Caki2 (cell line): ENCODE measurements around the gene ASB17. TPM values are rescaled to one million over a fixed set of nuclear protein-coding genes. Genes with fewer than 3 reads are reported as not detected.
"Not testable (repeated sequence)": the region's sequence is repeated elsewhere in the genome, so short reads cannot be mapped to it uniquely, and the experiment has no call there.

Experiments used
- DNase-seq: peaks from one replicate; pipeline ENCODE4 v3.0.0-alpha.2; 2015; ENCODE audit warnings: low read depth
- in situ Hi-C: cut with HindIII; loops from 2 replicates; pipeline ENCODE4 v1.10.0; 2016; ENCODE audit warnings: low sequenced_read_pairs, low pct_unique_long_range_greater_than_20kb, mixed read lengths
- total RNA-seq: library from RNA; depleted of rRNA; stranded (reverse); fragments of >200 nt; shearing (Covaris generic); gene quantifications from 2 replicates; pipeline ENCODE4 v1.2.3, GENCODE V29; 2014; ENCODE audit warnings: low replicate concordance; rRNA removed

Gene ASB17
- total RNA-seq: not detected in 2 replicates

GRCh38 chr1:75932304-75932703 is at the start of gene ASB17:
ASB17 (minus strand) TSS chr1:75932404; CDS start chr1:75932291, 113 bp downstream.
- no peak for DNase-seq
- in situ Hi-C loops: no loop called here

GRCh38 chr1:75980972-75981897 is 49.0 kb upstream of the ASB17 start:
- no peak for DNase-seq
- in situ Hi-C loops: no loop called here

- in situ Hi-C loops: no loop called here
- DNase-seq: no peak
These were observed 38.4 kb upstream of the ASB17 start for GRCh38 chr1:75970631-75971030.

GRCh38 chr1:75969550-75969949 is 37.3 kb upstream of the ASB17 start:
- in situ Hi-C loops: no loop called here
- DNase-seq: no peak

DNA sequence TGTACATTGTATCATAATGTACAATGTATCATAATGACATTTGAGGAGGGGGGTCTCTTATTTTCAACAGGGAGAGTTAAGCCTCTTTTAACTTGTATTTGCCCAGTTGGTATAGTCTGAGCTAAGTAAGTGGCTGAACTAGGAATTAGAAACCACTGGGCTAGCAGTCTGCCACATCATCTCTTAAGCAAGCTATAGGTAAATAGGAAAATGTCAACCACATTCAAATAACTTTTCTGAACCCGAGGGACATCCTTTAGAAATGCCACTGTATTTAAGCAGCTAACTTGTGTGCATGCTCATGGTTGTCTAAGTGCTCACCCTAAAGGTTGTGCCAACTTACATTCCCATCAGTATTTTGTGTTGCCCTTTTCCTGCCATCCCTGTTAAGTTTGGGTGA is 35.5 kb upstream of the ASB17 start:
- no peak for DNase-seq
- in situ Hi-C loops: no loop called here

- in situ Hi-C loops: no loop called here
These were observed 32.7 kb upstream of the ASB17 start for GRCh38 chr1:75964760-75965408.

GRCh38 chr1:75964110-75964759 is 32.0 kb upstream of the ASB17 start:
- in situ Hi-C loops: not testable (repeated sequence)
- peak; percentile 70 for DNase-seq

More at GRCh38 chr1:75964760-75965408, 32.7 kb upstream of the ASB17 start:
- DNase-seq: no peak

GRCh38 chr1:75954586-75954985 is 22.4 kb upstream of the ASB17 start:
- DNase-seq: peak; percentile 41
- in situ Hi-C loops: no loop called here

- peak; percentile 69 for DNase-seq
- in situ Hi-C loops: no loop called here
These were observed 21.3 kb upstream of the ASB17 start for GRCh38 chr1:75953461-75953860.

DNA sequence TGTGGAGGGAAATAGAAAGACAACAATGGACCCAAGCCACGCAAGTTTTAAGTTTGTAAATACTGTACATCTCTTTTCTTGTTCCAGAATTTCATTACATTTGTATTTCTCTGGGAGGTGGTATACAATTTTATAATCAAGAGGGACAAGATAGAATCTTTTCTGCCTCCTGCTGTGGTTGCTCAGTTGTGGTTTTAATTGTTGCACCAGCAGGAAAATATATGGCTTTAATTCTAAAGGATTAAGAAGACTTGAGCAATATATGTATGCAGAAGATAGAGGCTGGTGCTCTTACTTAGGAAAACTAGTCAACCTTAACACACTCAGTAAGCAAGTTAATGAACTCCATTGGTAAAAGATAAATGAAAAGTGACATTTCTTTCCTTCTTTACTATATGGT is 19.8 kb upstream of the ASB17 start:
- in situ Hi-C loops: no loop called here
- no peak for DNase-seq

GRCh38 chr1:75950176-75950575 is 18.0 kb upstream of the ASB17 start:
- DNase-seq: no peak
- in situ Hi-C loops: no loop called here

GRCh38 chr1:75943037-75943436 is 10.8 kb upstream of the ASB17 start:
- DNase-seq, in situ Hi-C loops: not testable (repeated sequence)

- in situ Hi-C loops: no loop called here
- no peak for DNase-seq
These were observed 4.8 kb upstream of the ASB17 start for GRCh38 chr1:75937034-75937433.

- in situ Hi-C loops: no loop called here
- DNase-seq: no peak
These were observed 9.5 kb downstream of the ASB17 start for GRCh38 chr1:75922698-75923097.

- in situ Hi-C loops: no loop called here
- no peak for DNase-seq
These were observed 15.4 kb downstream of the ASB17 start for GRCh38 chr1:75916834-75917233.

DNA sequence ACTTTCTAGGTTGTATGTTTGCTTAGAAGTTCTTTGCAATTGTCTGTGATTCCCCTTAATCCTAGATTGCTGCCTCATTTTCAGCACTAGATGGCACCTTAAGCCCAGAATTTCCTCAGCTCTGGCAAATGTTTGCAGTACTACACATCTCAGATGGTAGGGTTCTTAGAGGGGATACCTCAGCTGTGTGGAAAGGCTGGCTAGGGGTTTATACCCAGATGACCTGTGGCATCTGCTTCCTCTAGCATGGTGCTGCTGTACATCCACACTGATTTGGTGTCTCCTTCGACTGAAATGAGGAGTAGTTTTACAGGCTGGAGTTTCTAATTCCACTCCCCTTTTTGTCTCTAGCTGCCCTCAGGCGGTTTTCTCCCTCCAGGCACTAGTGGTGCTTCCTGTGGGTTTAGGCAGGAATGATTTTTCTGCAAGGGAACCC is 23.5 kb downstream of the ASB17 start:
- peak; percentile 41 for DNase-seq
- in situ Hi-C loops: no loop called here

- DNase-seq: no peak
- in situ Hi-C loops: no loop called here
These were observed 30.8 kb downstream of the ASB17 start for GRCh38 chr1:75901371-75901770.

- in situ Hi-C loops: no loop called here
These were observed 47.8 kb downstream of the ASB17 start for GRCh38 chr1:75884437-75884836.

DNA sequence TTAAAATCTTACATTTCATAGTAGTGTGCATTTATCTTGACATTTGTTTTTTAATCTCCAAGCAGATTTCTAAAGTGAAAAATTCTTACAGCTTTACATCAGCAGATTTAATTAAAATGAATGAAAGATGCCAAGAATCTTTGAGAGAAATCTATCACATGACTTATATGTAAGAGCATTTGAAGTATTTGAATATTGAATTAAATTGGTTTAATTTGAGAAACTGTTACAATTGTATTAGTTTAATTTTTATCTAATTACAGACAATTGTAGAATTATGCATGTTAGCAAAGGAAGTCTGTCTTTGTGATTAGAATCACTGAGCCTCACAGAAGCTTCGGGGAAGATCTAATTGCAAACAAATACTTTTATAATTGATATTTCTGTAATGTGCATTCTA is 52.2 kb downstream of the ASB17 start:
- DNase-seq: no peak
- in situ Hi-C loops: no loop called here

More at GRCh38 chr1:75884437-75884836, 47.8 kb downstream of the ASB17 start:
- DNase-seq: no peak
